ENCODE results near the gene SCD5.

The SCD5 gene

GRCh38 chr4:82758701-82759685 is 39.6 kb downstream of the SCD5 start:
- no peak for DNase-seq

GRCh38 chr4:82756061-82756460 is 42.5 kb downstream of the SCD5 start:
- no peak for DNase-seq

GRCh38 chr4:82755650-82756049 is 42.9 kb downstream of the SCD5 start:
- no peak for DNase-seq

- DNase-seq: no peak
Measured at GRCh38 chr4:82754513-82755165, 44.0 kb downstream of the SCD5 start.

GRCh38 chr4:82753725-82754410 is 44.7 kb downstream of the SCD5 start:
- DNase-seq: no peak

GRCh38 chr4:82753238-82753637 is 45.4 kb downstream of the SCD5 start:
- no peak for DNase-seq

- no peak for DNase-seq
Measured at GRCh38 chr4:82748810-82749470, 49.7 kb downstream of the SCD5 start.

- no peak for DNase-seq
Measured at GRCh38 chr4:82747686-82748575, 50.7 kb downstream of the SCD5 start.

GRCh38 chr4:82746705-82747574 is 51.7 kb downstream of the SCD5 start:
- no peak for DNase-seq

GRCh38 chr4:82745173-82745842 is 53.3 kb downstream of the SCD5 start:
- DNase-seq: no peak

GRCh38 chr4:82744284-82744968 is 54.2 kb downstream of the SCD5 start:
- DNase-seq: no peak

- DNase-seq: no peak
Measured at GRCh38 chr4:82741188-82741587, 57.4 kb downstream of the SCD5 start.

- peak; percentile 86 for DNase-seq
Measured at GRCh38 chr4:82739287-82740190, 59.1 kb downstream of the SCD5 start.

GRCh38 chr4:82737354-82737753 is 61.2 kb downstream of the SCD5 start:
- DNase-seq: no peak

- DNase-seq: peak; percentile 4
Measured at GRCh38 chr4:82733636-82734035, 65.0 kb downstream of the SCD5 start.

GRCh38 chr4:82728301-82728700 is 70.3 kb downstream of the SCD5 start:
- DNase-seq: no peak

GRCh38 chr4:82726596-82726995 is 72.0 kb downstream of the SCD5 start:
- no peak for DNase-seq

GRCh38 chr4:82721819-82722423 is 76.7 kb downstream of the SCD5 start:
- peak; percentile 35 for DNase-seq

Data from stimulated activated CD4-positive, alpha-beta T cell treated with anti-CD3 and anti-CD28 coated beads, Interleukin-15, amount 100 ng/mL, for 24 hours (primary cell).